GM23248 (cell line): ENCODE data around the gene GAS7.

ENCODE experiments used
- EZH2 ChIP-seq: fragments of 200-600 bp; sonication (generic); IDR thresholded peaks from 2 replicates; pipeline ENCODE4 v1.6.1; 2018; ENCODE audit warnings: antibody characterized with exemption, mild to moderate bottlenecking; ENCODE audit not compliant: insufficient read depth, poor library complexity, severe bottlenecking
- EZH2phosphoT487 ChIP-seq: fragments of 200-600 bp; sonication (generic); IDR thresholded peaks from 2 replicates; pipeline ENCODE4 v1.6.1; 2018; ENCODE audit warnings: antibody characterized with exemption, moderate library complexity, mild to moderate bottlenecking, low read depth; ENCODE audit not compliant: insufficient read depth

GRCh38 chr17:10089196-10089804 lies 109.1 kb downstream of the GAS7 start:
- TF ChIP-seq EZH2 (no peak), EZH2phosphoT487 (no peak)
